Testis (tissue), 2 donors: ENCODE data around the gene ZNF92.

ENCODE experiments used
- CTCF ChIP-seq, 3 experiments: fragments of 450-650 bp in 2 of 3; fragments of 200-600 bp in 1 of 3; sonication (generic) in 1 of 3; IDR thresholded peaks; one replicate each; pipeline ENCODE4 v1.5.1; 2016 to 2019; ENCODE audit warnings: antibody characterized with exemption in 3 of 3, mild to moderate bottlenecking in 2 of 3, moderate library complexity in 1 of 3
- POLR2A ChIP-seq: fragments of 450-650 bp; IDR thresholded peaks from one replicate; pipeline ENCODE4 v1.6.1; 2017; ENCODE audit warnings: antibody characterized with exemption, mild to moderate bottlenecking, moderate library complexity

- no peak for TF ChIP-seq POLR2A
- no peak for TF ChIP-seq CTCF (IDR thresholded peaks at IDR 0.05)
Observed at GRCh38 chr7:65422670-65423069, 49.0 kb downstream of the ZNF92 start.
